Sigmoid colon (tissue), 7 donors: ENCODE results near the gene NDUFAF2. TPM values are rescaled to one million over a fixed set of nuclear protein-coding genes. Genes with fewer than 3 reads are reported as not detected.
"Not testable (repeated sequence)": the region's sequence is repeated elsewhere in the genome, so short reads cannot be mapped to it uniquely, and the experiment has no call there.

Experiments
- DNase-seq: peaks from one replicate; pipeline ENCODE4 v3.0.0-alpha.2; 2019
- H3K27ac ChIP-seq, 4 donors: fragments of 200-600 bp; sonication (generic); one replicate each; pipeline ENCODE4 v1.5.1; 2016 to 2019; ENCODE audit warnings: mild to moderate bottlenecking in 1 of 4
- H3K27me3 ChIP-seq, 3 donors: fragments of 200-600 bp; sonication (generic); one replicate each; pipeline ENCODE4 v1.5.1; 2019; ENCODE audit warnings: mild to moderate bottlenecking in 1 of 3
- H3K36me3 ChIP-seq, 4 donors: fragments of 200-600 bp; sonication (generic); one replicate each; pipeline ENCODE4 v1.5.1; 2016 to 2019
- H3K4me1 ChIP-seq, 4 donors: fragments of 200-600 bp; sonication (generic); one replicate each; pipeline ENCODE4 v1.5.1; 2017 to 2019
- H3K4me3 ChIP-seq, 4 donors: fragments of 200-600 bp; sonication (generic); one replicate each; pipeline ENCODE4 v1.5.1; 2017 to 2019; ENCODE audit warnings: mild to moderate bottlenecking in 2 of 4, moderate library complexity in 1 of 4
- H3K9me3 ChIP-seq, 4 donors: fragments of 200-600 bp in 3 of 4; sonication (generic) in 3 of 4; one replicate each; pipeline versions ENCODE4 v1.5.1 to v1.6.1; 2013 to 2019
- EP300 ChIP-seq, 4 donors: sonication (generic); formaldehyde crosslinking; IDR thresholded peaks; one replicate each; pipeline ENCODE4 v1.6.1; 2017; ENCODE audit warnings: antibody characterized with exemption in 4 of 4
- POLR2A ChIP-seq, 2 donors: fragments of 450-650 bp; IDR thresholded peaks; one replicate each; pipeline ENCODE4 v1.6.1; 2016; ENCODE audit warnings: antibody characterized with exemption in 2 of 2, mild to moderate bottlenecking in 2 of 2, moderate library complexity in 2 of 2
- POLR2AphosphoS5 ChIP-seq, 4 donors: sonication (generic); formaldehyde crosslinking; IDR thresholded peaks; one replicate each; pipeline ENCODE4 v1.6.1; 2017; ENCODE audit warnings: antibody characterized with exemption in 4 of 4
- WGBS, 2 donors: extraction: QIAGEN DNeasy Blood & Tissue Kit; methylation state at CpG; one replicate each; pipeline ENCODE4 v1.1.7; 2013; 5-methylcytosine and 5-hydroxymethylcytosine counted together
- intact Hi-C: fragments of 100-400 bp; cut with DNase I; formaldehyde crosslinking; loops from one replicate; pipeline ENCODE4 v1.15.1; 2023
- polyA plus RNA-seq, 3 donors: library from polyadenylated mRNA; stranded (reverse); fragments of 200-250 nt; gene quantifications; one replicate each; pipeline ENCODE4 v1.2.3, GENCODE V29; 2013
- total RNA-seq, 4 donors: library from RNA; depleted of rRNA; stranded (reverse); fragments of >200 nt; gene quantifications; one replicate each; pipeline ENCODE4 v1.1.0, GENCODE V29; 2016
- TF ChIP-seq, protein P1 (sequence below), 4 experiments: fragments of 450-650 bp in 3 of 4; fragments of 200-600 bp in 1 of 4; IDR thresholded peaks; one replicate each; pipeline ENCODE4 v1.5.1; 2016 to 2019; ENCODE audit warnings: antibody characterized with exemption in 4 of 4, mild to moderate bottlenecking in 3 of 4, moderate library complexity in 2 of 4
- donor health status: healthy with polysubstance abuse.
- donor health status: Bipolar disorder and iron deficiency.
- donor health status: healthy.

The NDUFAF2 gene
- total and polyA plus RNA-seq, 7 donors, result 33.5 to 48.6 (median 41.5) TPM

DNA sequence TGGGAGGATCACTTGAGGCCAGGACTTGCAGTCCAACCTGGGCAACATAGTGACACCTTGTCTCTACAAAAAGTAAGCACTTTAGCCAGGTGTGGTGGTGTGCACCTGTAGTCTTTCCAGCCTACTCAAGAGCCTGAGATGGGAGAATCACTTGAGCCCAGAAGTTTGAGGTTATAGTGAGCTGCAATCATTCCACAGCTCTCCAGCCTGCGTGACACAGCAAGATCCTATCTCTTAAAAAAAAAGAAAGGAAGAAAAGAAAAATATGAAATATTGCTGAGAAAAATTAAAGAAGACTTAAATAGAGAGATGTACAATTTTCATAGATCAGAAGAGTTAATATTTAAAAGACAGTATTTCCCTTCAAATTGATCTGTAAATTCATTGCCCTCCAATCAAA lies 140.9 kb downstream of the NDUFAF2 start:
- Histone ChIP-seq H3K27ac (no peak overlapping the region), H3K9me3 (no peaks in the 10 kb centered on the region), H3K4me1 (peaks cover 0 to 9% (median 0%) of the 10 kb centered on the region in 4 donors), H3K4me3 (no peak overlapping the region), H3K27me3 (no peaks in the 10 kb centered on the region), H3K36me3 (no peaks in the 10 kb centered on the region)
- TF ChIP-seq POLR2AphosphoS5 (IDR thresholded peaks at IDR 0.05) (no peak), POLR2A (IDR thresholded peaks at IDR 0.05) (no peak), EP300 (IDR thresholded peaks at IDR 0.05) (no peak)
- TF ChIP-seq, protein P1, sequence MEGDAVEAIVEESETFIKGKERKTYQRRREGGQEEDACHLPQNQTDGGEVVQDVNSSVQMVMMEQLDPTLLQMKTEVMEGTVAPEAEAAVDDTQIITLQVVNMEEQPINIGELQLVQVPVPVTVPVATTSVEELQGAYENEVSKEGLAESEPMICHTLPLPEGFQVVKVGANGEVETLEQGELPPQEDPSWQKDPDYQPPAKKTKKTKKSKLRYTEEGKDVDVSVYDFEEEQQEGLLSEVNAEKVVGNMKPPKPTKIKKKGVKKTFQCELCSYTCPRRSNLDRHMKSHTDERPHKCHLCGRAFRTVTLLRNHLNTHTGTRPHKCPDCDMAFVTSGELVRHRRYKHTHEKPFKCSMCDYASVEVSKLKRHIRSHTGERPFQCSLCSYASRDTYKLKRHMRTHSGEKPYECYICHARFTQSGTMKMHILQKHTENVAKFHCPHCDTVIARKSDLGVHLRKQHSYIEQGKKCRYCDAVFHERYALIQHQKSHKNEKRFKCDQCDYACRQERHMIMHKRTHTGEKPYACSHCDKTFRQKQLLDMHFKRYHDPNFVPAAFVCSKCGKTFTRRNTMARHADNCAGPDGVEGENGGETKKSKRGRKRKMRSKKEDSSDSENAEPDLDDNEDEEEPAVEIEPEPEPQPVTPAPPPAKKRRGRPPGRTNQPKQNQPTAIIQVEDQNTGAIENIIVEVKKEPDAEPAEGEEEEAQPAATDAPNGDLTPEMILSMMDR (IDR thresholded peaks at IDR 0.05), result no peak
- DNase-seq, result no peak
- WGBS, 2 donors, result 97 to 98% methylated on average over 1 of the region's 1 CpG
- intact Hi-C loops, result no loop called here

DNA sequence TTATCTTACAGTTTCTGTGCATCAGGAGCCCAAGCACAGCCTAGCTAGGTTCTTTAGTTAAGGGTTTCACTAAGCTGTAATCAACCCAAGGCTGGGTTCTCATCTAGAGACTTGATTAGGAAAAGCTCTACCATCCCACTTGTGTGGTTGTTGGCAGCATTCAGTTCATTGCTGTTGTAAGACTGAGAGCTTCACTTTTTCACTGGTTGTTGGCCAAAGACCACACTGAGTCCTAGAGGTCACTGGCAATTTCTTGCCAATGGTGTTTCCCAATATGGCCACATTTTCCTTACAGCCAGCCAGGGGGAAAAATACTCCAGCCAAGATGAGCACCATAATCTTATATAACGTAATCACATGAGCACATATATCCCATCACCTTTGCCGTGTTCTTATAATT lies 142.9 kb downstream of the NDUFAF2 start:
- no peak for DNase-seq
- whole genome bisulfite sequencing, 2 donors, result 49 to 50% methylated on average over 2 of the region's 2 CpGs
- no peak overlapping the region for H3K4me3 ChIP-seq
- H3K36me3 ChIP-seq, result no peaks in the 10 kb centered on the region
- peaks cover 0 to 9% (median 0%) of the 10 kb centered on the region in 4 donors for H3K4me1 ChIP-seq
- H3K9me3 ChIP-seq, result peaks cover 0 to 5% (median 0%) of the 10 kb centered on the region in 4 donors
- TF ChIP-seq EP300 (IDR thresholded peaks at IDR 0.05) (no peak), POLR2A (IDR thresholded peaks at IDR 0.05) (no peak), POLR2AphosphoS5 (IDR thresholded peaks at IDR 0.05) (no peak)
- TF ChIP-seq, protein P1 (IDR thresholded peaks at IDR 0.05), result no peak
- intact Hi-C loops, result no loop called here
- H3K27ac ChIP-seq, result no peak overlapping the region
- no peaks in the 10 kb centered on the region for H3K27me3 ChIP-seq

DNA sequence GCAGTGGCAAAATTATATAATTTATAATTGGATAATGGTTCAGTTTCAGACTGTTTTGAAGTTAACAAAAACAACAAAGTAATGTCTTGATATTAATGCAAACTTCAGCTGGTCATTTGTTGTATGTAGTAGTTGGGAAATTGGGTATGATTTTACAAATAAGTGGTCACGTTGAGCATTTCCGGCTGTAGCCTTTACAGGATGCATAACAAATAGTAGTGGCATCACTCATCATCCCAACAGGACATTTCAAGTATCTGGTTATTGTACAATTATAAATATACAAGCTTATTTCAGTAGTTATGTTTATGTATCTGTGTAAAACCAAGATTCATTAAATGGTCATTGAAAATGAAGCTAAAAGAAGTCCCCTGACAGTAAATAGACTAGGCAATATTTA lies 144.3 kb downstream of the NDUFAF2 start:
- no peaks in the 10 kb centered on the region for H3K36me3 ChIP-seq
- DNase-seq, result no peak
- peaks cover 0 to 9% (median 0%) of the 10 kb centered on the region in 4 donors for H3K4me1 ChIP-seq
- WGBS, 2 donors, result 78 to 79% methylated on average over 2 of the region's 2 CpGs
- H3K27me3 ChIP-seq, result no peaks in the 10 kb centered on the region
- TF ChIP-seq POLR2AphosphoS5 (IDR thresholded peaks at IDR 0.05) (no peak), POLR2A (IDR thresholded peaks at IDR 0.05) (no peak), EP300 (IDR thresholded peaks at IDR 0.05) (no peak)
- TF ChIP-seq, protein P1 (IDR thresholded peaks at IDR 0.05), result no peak
- H3K4me3 ChIP-seq, result no peak overlapping the region
- H3K27ac ChIP-seq, result no peak overlapping the region
- intact Hi-C loops, result no loop called here
- H3K9me3 ChIP-seq, result peaks cover 0 to 5% (median 0%) of the 10 kb centered on the region in 4 donors

DNA sequence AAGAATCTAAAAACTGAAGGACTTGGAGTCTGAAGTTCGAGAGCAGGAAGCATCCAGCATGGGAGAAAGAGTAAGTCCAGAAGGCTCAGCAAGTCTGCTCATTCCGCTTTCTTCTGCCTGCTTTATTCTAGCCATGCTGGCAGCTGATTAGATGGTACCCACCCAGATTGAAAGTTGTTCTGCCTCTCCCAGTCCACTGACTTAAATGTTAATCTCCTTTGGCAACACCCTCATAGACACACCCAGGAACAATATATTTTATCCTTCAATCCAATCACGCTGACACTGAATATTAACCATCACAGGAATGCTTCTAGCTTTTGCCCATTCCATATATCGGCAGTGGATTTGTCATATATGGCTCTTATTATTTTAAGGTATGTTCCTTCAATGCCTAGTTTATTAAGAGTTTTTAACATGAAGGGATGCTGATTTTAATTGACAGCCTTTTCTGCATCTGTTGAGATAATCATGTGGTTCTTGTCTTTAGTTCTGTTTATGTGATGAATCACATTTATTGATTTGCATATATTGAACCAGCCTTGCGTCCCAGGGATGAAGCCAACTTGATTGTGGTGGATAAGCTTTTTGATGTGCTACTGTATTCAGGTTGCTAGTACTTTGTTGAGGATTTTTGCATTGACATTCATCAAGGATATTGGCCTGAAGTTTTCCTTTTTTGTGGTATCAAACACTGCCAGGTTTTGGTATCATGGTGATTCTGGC lies 148.2 kb downstream of the NDUFAF2 start:
- DNase-seq, intact Hi-C loops, H3K4me3 ChIP-seq, H3K9me3 ChIP-seq, H3K27me3 ChIP-seq, H3K27ac ChIP-seq, H3K36me3 ChIP-seq, H3K4me1 ChIP-seq: not testable (repeated sequence)
- WGBS, 2 donors, result 77 to 91% methylated on average over 5 of the region's 5 CpGs

DNA sequence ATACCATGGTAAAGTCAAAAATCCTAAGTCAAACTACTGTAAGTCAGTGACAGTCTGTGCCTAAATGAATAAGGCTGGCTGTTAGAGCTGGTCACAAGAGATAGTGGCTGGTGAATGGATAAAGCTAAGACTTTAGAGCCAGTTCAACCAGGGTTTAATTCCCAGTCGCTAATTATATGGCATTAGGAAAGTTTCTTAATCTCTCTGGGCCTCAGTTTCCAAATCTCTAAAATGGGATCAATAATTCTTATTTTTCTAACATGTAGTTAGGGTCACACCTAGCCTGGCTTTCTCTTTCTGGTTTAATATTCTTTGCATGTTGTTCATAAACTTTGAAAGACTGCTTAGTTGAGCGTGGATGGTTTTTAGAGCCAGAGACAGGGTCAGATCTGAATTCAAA lies 152.5 kb downstream of the NDUFAF2 start:
- H3K27ac ChIP-seq, result no peak overlapping the region
- intact Hi-C loops, result no loop called here

More for the DNA sequence above, 152.5 kb downstream of the NDUFAF2 start:
- H3K9me3 ChIP-seq, result no peaks in the 10 kb centered on the region
- H3K27me3 ChIP-seq, result no peaks in the 10 kb centered on the region
- WGBS, 2 donors, result 96 to 98% methylated on average over 2 of the region's 2 CpGs
- H3K4me3 ChIP-seq, result no peak overlapping the region
- TF ChIP-seq POLR2AphosphoS5 (IDR thresholded peaks at IDR 0.05), result no peak
- TF ChIP-seq, protein P1 (IDR thresholded peaks at IDR 0.05), result no peak
- no peaks in the 10 kb centered on the region for H3K4me1 ChIP-seq
- DNase-seq, result no peak
- no peaks in the 10 kb centered on the region for H3K36me3 ChIP-seq
